Right cardiac atrium (tissue), 5 donors: ENCODE data around the gene XRCC1. TPM values are rescaled to one million over a fixed set of nuclear protein-coding genes. Genes with fewer than 3 reads are reported as not detected.
A peak's percentile ranks its signal among the peaks of the same experiment; 100 is the strongest.
"Not testable (repeated sequence)": the region's sequence is repeated elsewhere in the genome, so short reads cannot be mapped to it uniquely, and the experiment has no call there.

Source experiments
- ATAC-seq, 2 donors: fragments of 200-7000 bp; cut with Tn5 transposase; one replicate each; pipeline versions ENCODE4 v1.8.0 to v1.9.1; 2020; ENCODE audit warnings: moderate library complexity in 2 of 2, mild to moderate bottlenecking in 1 of 2
- DNase-seq, 3 donors: peaks; one replicate each; pipeline ENCODE4 v3.0.0-alpha.2; 2020
- H3K27ac ChIP-seq: one replicate; pipeline ENCODE4 v1.5.1; 2013; ENCODE audit warnings: mild to moderate bottlenecking, low read length, control low read depth, moderate library complexity
- H3K27me3 ChIP-seq: one replicate; pipeline ENCODE4 v1.6.1; 2013; ENCODE audit not compliant: control insufficient read depth, insufficient read depth
- H3K4me1 ChIP-seq: one replicate; pipeline ENCODE4 v1.6.1; 2013; ENCODE audit warnings: low read length; ENCODE audit not compliant: control insufficient read depth, insufficient read depth
- H3K4me3 ChIP-seq: one replicate; pipeline ENCODE4 v1.5.1; 2013; ENCODE audit warnings: low read length, control low read depth
- H3K9me3 ChIP-seq: one replicate; pipeline ENCODE4 v1.6.1; 2013; ENCODE audit warnings: low read length; ENCODE audit not compliant: control insufficient read depth
- WGBS: extraction: QIAGEN DNeasy Blood & Tissue Kit; methylation state at CpG from one replicate; pipeline ENCODE4 v1.1.7; 2013; 5-methylcytosine and 5-hydroxymethylcytosine counted together
- intact Hi-C, 4 donors: fragments of 100-400 bp; cut with DNase I; formaldehyde crosslinking; loops; one replicate each; pipeline versions ENCODE4 v1.11.0 to v1.14.0; 2022 to 2023
- polyA plus RNA-seq: library from polyadenylated mRNA; stranded (reverse); fragments of 200-250 nt; gene quantifications from one replicate; pipeline ENCODE4 v1.2.3, GENCODE V29; 2013
- total RNA-seq, 4 donors: library from RNA; stranded (reverse); fragmentation: NEBNext Ultra II Directional; extraction: Animal tissue kit (Norgen Biotek cat#: 25700); gene quantifications; one replicate each; pipeline ENCODE4 v1.2.1, GENCODE V29; 2021
- donor health status: healthy with polysubstance abuse.
- donor health status: DM: no; HTN: yes; CAD: no.
- donor health status: DM: no; HTN: no; CAD: no.
- donor health status: DM: no; HTN: yes; CAD: no; lungs with severe emphysema.
- donor health status: DM: yes; HTN: yes; CAD: no.

XRCC1 gene
- total and polyA plus RNA-seq, 5 donors: 11.2 to 17.1 (median 14.7) TPM

GRCh38 chr19:43591904-43592772 lies 16.8 kb upstream of the XRCC1 start:
- intact Hi-C loops: no loop called here
- WGBS: 94% methylated on average over 63 of the region's 63 CpGs
- Histone ChIP-seq H3K27ac (no peak overlapping the region), H3K27me3 (no peaks in the 10 kb centered on the region), H3K4me1 (peaks cover 4% of the 10 kb centered on the region), H3K4me3 (no peak overlapping the region), H3K9me3 (no peaks in the 10 kb centered on the region)
- ATAC-seq (no peak), DNase-seq (peak in 1 of 3 donors; percentile 53)

- no peaks in the 10 kb centered on the region for H3K9me3 ChIP-seq
- no peak overlapping the region for H3K27ac ChIP-seq
- no peaks in the 10 kb centered on the region for H3K27me3 ChIP-seq
- no peaks in the 10 kb centered on the region for H3K4me1 ChIP-seq
- H3K4me3 ChIP-seq: no peak overlapping the region
- intact Hi-C loops: no loop called here
- 81% methylated on average over 6 of the region's 6 CpGs for WGBS
- no peak for DNase-seq
- no peak for ATAC-seq
Measured at GRCh38 chr19:43589678-43590077, 14.4 kb upstream of the XRCC1 start.

DNA sequence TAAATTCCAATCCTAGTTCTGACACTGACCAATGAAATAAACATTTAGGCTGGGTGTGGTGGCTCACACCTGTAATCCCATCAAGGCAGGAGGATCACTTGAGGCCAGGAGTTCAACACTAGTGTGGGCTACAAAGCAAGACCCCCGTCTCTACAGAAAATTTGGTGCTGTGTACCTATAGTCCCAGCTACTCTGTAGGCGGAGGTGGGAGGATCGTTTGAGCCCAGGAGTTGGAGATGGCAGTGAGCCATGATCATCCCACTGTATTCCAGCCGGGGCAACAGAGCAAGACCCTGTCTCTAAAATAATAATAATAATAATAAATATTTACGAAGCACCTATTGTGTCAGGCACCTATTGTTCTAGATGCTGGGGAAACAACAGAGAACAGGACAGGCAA lies 13.9 kb upstream of the XRCC1 start:
- no peaks in the 10 kb centered on the region for H3K9me3 ChIP-seq
- 87% methylated on average over 5 of the region's 5 CpGs for WGBS
- ATAC-seq (no peak), DNase-seq (no peak)
- no peaks in the 10 kb centered on the region for H3K4me1 ChIP-seq
- intact Hi-C loops: no loop called here
- no peaks in the 10 kb centered on the region for H3K27me3 ChIP-seq
- no peak overlapping the region for H3K27ac ChIP-seq
- H3K4me3 ChIP-seq: no peak overlapping the region

GRCh38 chr19:43587029-43587428 lies 11.7 kb upstream of the XRCC1 start:
- 95% methylated on average over 3 of the region's 3 CpGs for WGBS
- H3K4me3 ChIP-seq, DNase-seq, H3K4me1 ChIP-seq, H3K9me3 ChIP-seq, H3K27me3 ChIP-seq, H3K27ac ChIP-seq, ATAC-seq, intact Hi-C loops: not testable (repeated sequence)

- no peaks in the 10 kb centered on the region for H3K4me1 ChIP-seq
- no peak for ATAC-seq
- no peaks in the 10 kb centered on the region for H3K9me3 ChIP-seq
- intact Hi-C loops: no loop called here
- DNase-seq: no peak
- WGBS: 87% methylated on average over 2 of the region's 2 CpGs
- H3K27me3 ChIP-seq: no peaks in the 10 kb centered on the region
- H3K4me3 ChIP-seq: no peak overlapping the region
- no peak overlapping the region for H3K27ac ChIP-seq
Measured at GRCh38 chr19:43586346-43586745, 11.0 kb upstream of the XRCC1 start.

DNA sequence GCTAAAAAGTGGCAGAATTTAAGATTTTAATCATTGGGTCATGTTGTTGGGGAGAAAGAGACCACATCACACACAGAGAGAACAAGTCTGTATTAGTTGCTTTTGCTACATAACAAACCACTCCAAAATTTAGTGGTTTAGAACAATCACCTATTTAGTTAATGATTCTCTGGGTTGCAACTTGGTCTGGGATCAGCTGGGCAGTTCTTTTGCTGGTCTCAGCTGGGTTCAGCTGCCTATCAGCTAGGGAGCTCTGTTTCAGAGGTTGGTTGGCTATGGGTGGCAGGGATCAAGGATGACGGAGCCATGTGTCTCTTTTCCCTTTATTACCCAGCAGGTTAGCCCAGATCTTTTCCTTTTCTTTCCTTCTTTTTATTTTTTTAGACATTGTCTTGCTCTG lies 9.2 kb upstream of the XRCC1 start:
- 95% methylated on average over 1 of the region's 1 CpG for WGBS
- Histone ChIP-seq H3K27me3 (no peaks in the 10 kb centered on the region), H3K4me3 (no peak overlapping the region), H3K9me3 (no peaks in the 10 kb centered on the region), H3K27ac (no peak overlapping the region), H3K4me1 (peaks cover 4% of the 10 kb centered on the region)
- ATAC-seq: no peak
- no peak for DNase-seq
- intact Hi-C loops: no loop called here

- no peaks in the 10 kb centered on the region for H3K27me3 ChIP-seq
- no peak overlapping the region for H3K4me3 ChIP-seq
- DNase-seq (no peak), ATAC-seq (no peak)
- peaks cover 4% of the 10 kb centered on the region for H3K4me1 ChIP-seq
- H3K9me3 ChIP-seq: no peaks in the 10 kb centered on the region
- WGBS: 97% methylated on average over 2 of the region's 2 CpGs
- intact Hi-C loops: no loop called here
- H3K27ac ChIP-seq: no peak overlapping the region
Measured at GRCh38 chr19:43582495-43582894, 7.2 kb upstream of the XRCC1 start.

- Histone ChIP-seq H3K27me3 (no peaks in the 10 kb centered on the region), H3K4me3 (no peak overlapping the region), H3K27ac (no peak overlapping the region), H3K9me3 (no peaks in the 10 kb centered on the region), H3K4me1 (peaks cover 4% of the 10 kb centered on the region)
- no peak for DNase-seq
- WGBS: 54% methylated on average over 7 of the region's 7 CpGs
- intact Hi-C loops: no loop called here
- no peak for ATAC-seq
Measured at GRCh38 chr19:43581467-43581866, 6.1 kb upstream of the XRCC1 start.

- H3K4me3 ChIP-seq: no peak overlapping the region
- H3K27me3 ChIP-seq: no peaks in the 10 kb centered on the region
- H3K9me3 ChIP-seq: no peaks in the 10 kb centered on the region
- 82% methylated on average over 3 of the region's 3 CpGs for WGBS
- no peak overlapping the region for H3K27ac ChIP-seq
- peaks cover 5% of the 10 kb centered on the region for H3K4me1 ChIP-seq
- DNase-seq (no peak), ATAC-seq (no peak)
- intact Hi-C loops: no loop called here
Measured at GRCh38 chr19:43578787-43579186, 3.5 kb upstream of the XRCC1 start.

DNA sequence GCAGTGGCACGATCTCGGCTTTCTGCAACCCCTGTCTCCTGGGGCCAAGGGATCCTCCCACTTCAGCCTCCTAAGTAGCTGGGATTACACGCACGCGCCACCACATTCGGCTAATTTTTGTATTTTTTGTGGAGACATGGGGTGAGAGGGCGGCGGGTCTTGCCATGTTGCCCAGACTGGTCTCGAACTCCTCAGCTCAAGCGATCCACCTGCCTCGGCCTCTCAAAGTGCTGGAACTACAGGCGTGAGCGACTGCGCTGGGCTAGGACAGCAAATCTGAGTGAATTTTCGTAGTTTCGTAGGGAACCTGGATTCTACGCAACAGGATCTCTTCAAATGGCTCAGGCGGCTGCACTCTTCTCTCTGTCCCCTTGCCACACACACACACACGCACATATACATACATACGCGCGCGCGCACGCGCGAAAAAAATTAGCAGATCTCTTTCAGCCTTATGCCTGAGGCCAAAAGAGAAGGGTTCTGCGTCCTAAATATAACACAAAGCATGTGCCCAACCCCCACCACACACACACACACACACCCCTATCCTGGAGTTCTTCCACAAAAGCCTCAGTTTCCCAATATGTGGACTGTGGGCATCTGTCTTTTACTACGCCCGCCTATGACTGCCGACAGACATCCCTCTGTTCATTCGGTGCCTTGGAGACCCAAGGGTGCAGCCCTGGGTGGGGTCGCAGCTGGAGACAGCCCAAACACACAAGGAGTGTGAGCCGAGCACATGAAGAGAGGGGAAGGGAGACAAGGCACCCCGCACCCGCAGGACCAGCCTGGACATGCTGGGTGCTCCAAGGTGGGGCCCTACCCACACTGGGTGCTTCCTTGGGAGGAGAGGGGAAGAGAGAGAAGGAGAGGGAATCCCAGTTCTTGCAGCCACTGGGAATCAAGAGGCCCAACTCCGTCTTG lies 890 bp upstream of the XRCC1 start:
- intact Hi-C loops: loop anchor here in 1 of 4 donors (2.0 kb wide), 1 partner anchor 21 kb away; the partner anchor contains the start of genes IRGQ and ZNF576
- H3K27ac ChIP-seq: no peak overlapping the region
- ATAC-seq: peak in 1 of 2 donors; percentile 1
- no peaks in the 10 kb centered on the region for H3K9me3 ChIP-seq
- DNase-seq: peak in 2 of 3 donors; percentile 61 to 67
- WGBS: 65% methylated on average over 37 of the region's 37 CpGs
- H3K4me3 ChIP-seq: peak overlapping the region; percentile 8
- no peaks in the 10 kb centered on the region for H3K27me3 ChIP-seq
- H3K4me1 ChIP-seq: peaks cover 4% of the 10 kb centered on the region
